ENCODE results near the gene ITPRIPL1. TPM values are rescaled to one million over a fixed set of nuclear protein-coding genes. Genes with fewer than 3 reads are reported as not detected.

ITPRIPL1 gene
- total RNA-seq, 2 donors from 2014 or later, result 1.8 to 8.9 TPM

- TF ChIP-seq CTCF (IDR thresholded peaks at IDR 0.05) (no peak), POLR2A (IDR thresholded peaks at IDR 0.05) (no peak), POLR2AphosphoS5 (IDR thresholded peaks at IDR 0.05) (no peak)
- H3K4me1 ChIP-seq (replicated peaks), result no peaks in the 10 kb centered on the region
- 81% methylated on average over 1 of the region's 1 CpG for WGBS
- intact Hi-C loops (cut with DNase I), result no loop called here
- H3K27ac ChIP-seq, result no peak overlapping the region
- H3K27me3 ChIP-seq (replicated peaks; ENCODE audit: insufficient read depth), result no peaks in the 10 kb centered on the region
- DNase-seq (ENCODE audit: low spot score), result no peak
- H3K36me3 ChIP-seq, result no peaks in the 10 kb centered on the region
- no peaks in the 10 kb centered on the region for H3K9me3 ChIP-seq
- H3K4me3 ChIP-seq, result no peak overlapping the region
These were observed 34.7 kb downstream of the ITPRIPL1 start for GRCh38 chr2:96359866-96360265.

GRCh38 chr2:96361751-96362150, 36.6 kb downstream of the ITPRIPL1 start:
- TF ChIP-seq CTCF (IDR thresholded peaks at IDR 0.05), result no peak
- no peak for TF ChIP-seq POLR2AphosphoS5 (IDR thresholded peaks at IDR 0.05)
- TF ChIP-seq POLR2A (IDR thresholded peaks at IDR 0.05), result no peak

GRCh38 chr2:96369186-96369585, 44.1 kb downstream of the ITPRIPL1 start:
- WGBS, result 37% methylated on average over 2 of the region's 2 CpGs
- Histone ChIP-seq H3K4me3 (no peak overlapping the region), H3K4me1 (replicated peaks) (no peaks in the 10 kb centered on the region), H3K9me3 (no peaks in the 10 kb centered on the region), H3K36me3 (no peaks in the 10 kb centered on the region), H3K27ac (no peak overlapping the region), H3K27me3 (replicated peaks; ENCODE audit: insufficient read depth) (peaks cover 2% of the 10 kb centered on the region)
- TF ChIP-seq CTCF (IDR thresholded peaks at IDR 0.05), result no peak
- TF ChIP-seq POLR2AphosphoS5 (IDR thresholded peaks at IDR 0.05), result no peak
- no peak for TF ChIP-seq POLR2A (IDR thresholded peaks at IDR 0.05)
- no peak for DNase-seq (ENCODE audit: low spot score)
- intact Hi-C loops (cut with DNase I), result no loop called here

More at GRCh38 chr2:96361751-96362150, 36.6 kb downstream of the ITPRIPL1 start:
- Histone ChIP-seq H3K27ac (no peak overlapping the region), H3K9me3 (no peaks in the 10 kb centered on the region), H3K36me3 (no peaks in the 10 kb centered on the region), H3K4me1 (replicated peaks) (no peaks in the 10 kb centered on the region), H3K27me3 (replicated peaks; ENCODE audit: insufficient read depth) (peaks cover 2% of the 10 kb centered on the region), H3K4me3 (no peak overlapping the region)
- intact Hi-C loops (cut with DNase I), result no loop called here
- WGBS, result 94% methylated on average over 2 of the region's 2 CpGs
- no peak for DNase-seq (ENCODE audit: low spot score)

DNA sequence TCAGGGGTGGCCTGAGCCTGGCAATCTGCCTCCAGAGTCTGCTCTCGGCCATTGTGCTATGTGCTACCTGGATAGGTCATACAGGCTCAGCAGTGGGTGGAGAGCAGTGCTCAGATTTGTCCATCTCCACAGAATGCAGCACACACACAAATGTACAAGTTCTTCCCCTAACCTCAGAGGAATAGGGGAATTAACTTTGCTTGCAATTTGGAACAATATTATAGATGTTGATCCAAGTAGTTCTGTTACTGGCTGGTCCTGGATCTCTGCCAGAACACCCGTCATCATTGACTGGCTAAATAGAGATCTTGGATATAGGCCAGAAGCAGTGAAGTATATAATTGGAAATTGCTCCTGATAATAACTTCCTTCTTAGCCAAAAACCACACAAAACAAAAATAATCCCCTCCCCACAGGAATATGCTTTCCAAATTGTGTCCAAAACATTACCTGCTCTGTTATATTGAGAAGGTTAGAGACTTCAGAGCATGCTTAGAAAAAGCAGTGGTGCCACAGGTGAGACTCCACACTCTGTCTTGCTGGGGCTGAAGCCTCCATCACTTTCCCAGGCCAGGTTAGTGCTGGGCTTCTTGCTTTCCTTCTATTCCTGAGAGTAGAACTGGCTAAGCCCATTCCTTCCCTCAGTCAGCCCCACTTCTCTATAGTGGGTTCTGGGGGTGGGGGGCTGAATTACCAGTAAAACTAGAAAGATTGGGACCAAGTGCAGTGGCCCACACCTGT, 49.3 kb downstream of the ITPRIPL1 start:
- 2% methylated on average over 2 of the region's 2 CpGs for WGBS
- Histone ChIP-seq H3K27ac (no peak overlapping the region), H3K9me3 (no peaks in the 10 kb centered on the region), H3K27me3 (replicated peaks; ENCODE audit: insufficient read depth) (no peaks in the 10 kb centered on the region), H3K36me3 (no peaks in the 10 kb centered on the region), H3K4me3 (no peak overlapping the region), H3K4me1 (replicated peaks) (no peaks in the 10 kb centered on the region)
- TF ChIP-seq POLR2AphosphoS5 (IDR thresholded peaks at IDR 0.05) (peak; percentile 53), CTCF (IDR thresholded peaks at IDR 0.05) (no peak)
- intact Hi-C loops (cut with DNase I), result no loop called here
- DNase-seq (ENCODE audit: low spot score), result peak; percentile 75

Other genes starting within 250 kb of the ITPRIPL1 start
- 1 to 10 TPM in 1 of 2 donors, under 1 TPM in 1; 0.23 to 5.0 TPM for gene ADRA2B, start 208.7 kb upstream of the ITPRIPL1 start, total RNA-seq
- under 1 TPM in 1 of 2 donors, not detected in 1; 0.57 TPM for gene ASTL, start 186.8 kb upstream of the ITPRIPL1 start, total RNA-seq
- gene DUSP2, start 179.9 kb upstream of the ITPRIPL1 start, total RNA-seq, result 10 to 100 TPM in 1 of 2 donors, 1 to 10 TPM in 1; 5.2 to 45.7 TPM
- 100 to 1,000 TPM in 1 of 2 donors, 10 to 100 TPM in 1; 93.1 to 141 TPM for gene STARD7, start 116.5 kb upstream of the ITPRIPL1 start, total RNA-seq
- 10 to 100 TPM; 40.4 to 50.4 TPM for gene TMEM127, start 59.3 kb upstream of the ITPRIPL1 start, total RNA-seq
- gene CIAO1, start 59.1 kb upstream of the ITPRIPL1 start, total RNA-seq, result 100 to 1,000 TPM; 108 to 135 TPM
- gene SNRNP200, start 19.8 kb upstream of the ITPRIPL1 start, total RNA-seq, result 100 to 1,000 TPM; 117 to 148 TPM
- gene NCAPH, start 10.4 kb downstream of the ITPRIPL1 start, total RNA-seq, result 10 to 100 TPM in 1 of 2 donors, 1 to 10 TPM in 1; 1.2 to 11.2 TPM
- 10 to 100 TPM in 1 of 2 donors, 1 to 10 TPM in 1; 8.9 to 28.9 TPM for gene NEURL3, start 180.0 kb downstream of the ITPRIPL1 start, total RNA-seq
- 10 to 100 TPM; 23.0 to 54.6 TPM for gene ARID5A, start 211.4 kb downstream of the ITPRIPL1 start, total RNA-seq